Loucy (cell line): ENCODE results near the gene RETREG2.

Source experiments
- H2AFZ ChIP-seq: fragments of 200-600 bp; sonication (generic); 2 replicates; pipeline ENCODE4 v1.6.0; 2016; ENCODE audit warnings: antibody characterized with exemption, mild to moderate bottlenecking, low read length, moderate library complexity
- H3F3A ChIP-seq: fragments of 200-600 bp; 2 replicates; pipeline ENCODE4 v1.6.0; 2016; ENCODE audit warnings: antibody characterized with exemption, low read depth, mild to moderate bottlenecking
- H3K27me3 ChIP-seq: fragments of 200-600 bp; sonication (generic); 2 replicates; pipeline ENCODE4 v1.6.1; 2014; ENCODE audit warnings: low read length, mild to moderate bottlenecking; ENCODE audit not compliant: insufficient read depth, poor library complexity, severe bottlenecking
- H3K36me3 ChIP-seq: fragments of 200-600 bp; sonication (generic); 2 replicates; pipeline ENCODE4 v1.6.1; 2016; ENCODE audit warnings: low read length; ENCODE audit not compliant: insufficient read depth
- H3K4me1 ChIP-seq: fragments of 200-600 bp; sonication (generic); 2 replicates; pipeline ENCODE4 v1.5.1; 2014; ENCODE audit warnings: low read length, mild to moderate bottlenecking; ENCODE audit not compliant: insufficient read depth, poor library complexity, severe bottlenecking
- H3K4me2 ChIP-seq: fragments of 200-600 bp; sonication (generic); 2 replicates; pipeline ENCODE4 v1.6.0; 2014; ENCODE audit warnings: antibody characterized with exemption, low read length, low read depth, mild to moderate bottlenecking; ENCODE audit not compliant: poor library complexity, severe bottlenecking
- H3K4me3 ChIP-seq: fragments of 200-600 bp; sonication (generic); 2 replicates; pipeline ENCODE4 v1.5.1; 2014; ENCODE audit warnings: low read length, mild to moderate bottlenecking, mixed read lengths; ENCODE audit not compliant: poor library complexity, severe bottlenecking
- H3K79me2 ChIP-seq: fragments of 200-600 bp; sonication (generic); 2 replicates; pipeline ENCODE4 v1.6.1; 2014; ENCODE audit warnings: low read length; ENCODE audit not compliant: insufficient read depth
- H3K9ac ChIP-seq: fragments of 200-600 bp; sonication (generic); 2 replicates; pipeline ENCODE4 v1.6.0; 2014; ENCODE audit warnings: mild to moderate bottlenecking, low read depth, low read length, moderate library complexity; ENCODE audit not compliant: poor library complexity, severe bottlenecking
- H3K9me2 ChIP-seq: fragments of 200-600 bp; sonication (generic); replicated peaks from 2 replicates; pipeline ENCODE4 v1.6.1; 2016; ENCODE audit warnings: low read depth, low read length, mixed read lengths
- H3K9me3 ChIP-seq: fragments of 200-600 bp; sonication (generic); 2 replicates; pipeline ENCODE4 v1.6.1; 2014; ENCODE audit warnings: mild to moderate bottlenecking, antibody characterized with exemption, low read length, low read depth; ENCODE audit not compliant: insufficient read depth
- H4K20me1 ChIP-seq: fragments of 200-600 bp; sonication (generic); 2 replicates; pipeline ENCODE4 v1.6.0; 2014; ENCODE audit warnings: antibody characterized with exemption, low read length, mild to moderate bottlenecking; ENCODE audit not compliant: insufficient read depth, poor library complexity, severe bottlenecking
- EZH2phosphoT487 ChIP-seq: fragments of 200-600 bp; IDR thresholded peaks from 2 replicates; pipeline ENCODE4 v1.6.1; 2018; ENCODE audit warnings: antibody characterized with exemption, mild to moderate bottlenecking, moderate library complexity, borderline replicate concordance
- TF ChIP-seq, protein P1 (sequence below): fragments of 200-600 bp; sonication (generic); conservative IDR thresholded peaks from 2 replicates; pipeline ENCODE4 v1.5.1; 2014; ENCODE audit warnings: mild to moderate bottlenecking, antibody characterized with exemption, low read length

The RETREG2 gene

DNA sequence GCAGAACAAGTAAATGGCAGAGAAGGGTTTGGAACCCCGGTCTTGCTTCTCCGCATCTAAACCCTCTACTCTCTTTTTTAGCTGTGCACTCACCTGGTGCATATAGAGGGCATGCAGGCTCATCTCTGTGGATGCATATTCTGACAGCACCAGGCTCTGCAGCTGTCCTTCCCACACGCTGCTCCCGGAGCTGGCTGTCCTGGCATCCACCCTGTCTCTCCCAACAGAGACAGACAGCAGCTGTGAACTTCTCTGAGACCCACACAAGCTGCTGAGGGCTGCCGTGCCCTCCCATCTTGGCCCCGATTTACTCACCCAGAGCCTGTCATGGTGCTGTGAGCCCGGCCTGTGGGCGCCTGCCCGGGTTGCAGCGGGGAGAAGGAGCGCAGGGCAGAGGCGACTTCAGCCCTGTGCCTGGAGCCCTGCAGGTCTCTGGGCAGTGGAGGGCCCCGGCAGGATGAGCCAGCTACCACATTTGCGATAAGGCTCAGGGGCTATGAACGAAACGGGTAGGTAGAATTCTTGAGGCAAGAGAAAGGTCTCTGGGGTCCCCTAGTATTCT is 44.0 kb downstream of the RETREG2 start:
- Histone ChIP-seq H3K36me3 (peaks cover 57% of the 10 kb centered on the region; the same call in 1 of the 2 replicates), H3F3A (no peaks in the 10 kb centered on the region), H2AFZ (no peak overlapping the region), H3K9me2 (no peaks in the 10 kb centered on the region), H3K27me3 (no peaks in the 10 kb centered on the region), H3K4me1 (peaks cover 10% of the 10 kb centered on the region), H3K4me2 (no peak overlapping the region), H3K9me3 (no peaks in the 10 kb centered on the region), H3K4me3 (no peak overlapping the region), H4K20me1 (no peaks in the 10 kb centered on the region), H3K79me2 (peaks cover 2% of the 10 kb centered on the region; the same call in 1 of the 2 replicates), H3K9ac (no peak overlapping the region)
- TF ChIP-seq EZH2phosphoT487 = no peak
- TF ChIP-seq, protein P1, sequence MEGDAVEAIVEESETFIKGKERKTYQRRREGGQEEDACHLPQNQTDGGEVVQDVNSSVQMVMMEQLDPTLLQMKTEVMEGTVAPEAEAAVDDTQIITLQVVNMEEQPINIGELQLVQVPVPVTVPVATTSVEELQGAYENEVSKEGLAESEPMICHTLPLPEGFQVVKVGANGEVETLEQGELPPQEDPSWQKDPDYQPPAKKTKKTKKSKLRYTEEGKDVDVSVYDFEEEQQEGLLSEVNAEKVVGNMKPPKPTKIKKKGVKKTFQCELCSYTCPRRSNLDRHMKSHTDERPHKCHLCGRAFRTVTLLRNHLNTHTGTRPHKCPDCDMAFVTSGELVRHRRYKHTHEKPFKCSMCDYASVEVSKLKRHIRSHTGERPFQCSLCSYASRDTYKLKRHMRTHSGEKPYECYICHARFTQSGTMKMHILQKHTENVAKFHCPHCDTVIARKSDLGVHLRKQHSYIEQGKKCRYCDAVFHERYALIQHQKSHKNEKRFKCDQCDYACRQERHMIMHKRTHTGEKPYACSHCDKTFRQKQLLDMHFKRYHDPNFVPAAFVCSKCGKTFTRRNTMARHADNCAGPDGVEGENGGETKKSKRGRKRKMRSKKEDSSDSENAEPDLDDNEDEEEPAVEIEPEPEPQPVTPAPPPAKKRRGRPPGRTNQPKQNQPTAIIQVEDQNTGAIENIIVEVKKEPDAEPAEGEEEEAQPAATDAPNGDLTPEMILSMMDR = no peak

DNA sequence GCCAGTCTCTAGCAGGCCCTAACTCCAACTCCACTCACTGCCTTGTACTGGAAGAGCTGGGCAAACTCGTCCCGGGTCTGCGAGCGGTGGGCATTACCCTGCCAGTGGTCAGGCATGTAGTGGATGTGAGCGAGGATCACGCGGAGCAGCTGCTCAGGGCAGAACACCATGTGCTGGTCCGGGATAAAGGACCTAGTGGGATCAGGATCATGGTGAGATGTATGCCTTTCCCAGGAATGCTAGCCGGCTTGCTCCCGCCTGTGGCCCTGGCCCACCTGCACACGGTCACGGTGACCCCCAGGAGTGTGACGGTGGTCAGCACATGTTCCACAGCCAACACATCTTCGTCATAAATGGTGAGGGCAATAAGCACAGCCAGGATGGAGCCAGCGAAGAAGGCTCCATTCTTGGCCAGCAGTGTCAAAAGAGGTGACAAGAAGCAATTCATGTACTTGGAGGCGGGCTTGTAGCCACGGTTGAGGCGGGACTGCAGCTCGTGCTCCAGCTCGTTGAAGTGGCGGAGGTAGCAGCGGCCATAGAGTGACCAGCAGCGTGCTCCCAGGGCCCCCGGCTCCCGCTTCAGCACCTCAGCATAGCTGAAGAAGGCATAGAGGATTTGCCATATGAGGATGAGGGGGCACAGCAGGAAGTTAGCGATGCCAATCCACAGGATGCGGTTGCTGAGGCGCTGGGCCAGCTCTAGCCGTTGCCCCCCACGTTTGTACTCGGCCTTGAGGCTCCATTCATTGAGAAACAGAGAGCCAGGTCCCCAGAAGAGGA is 45.9 kb downstream of the RETREG2 start:
- H3K9me3 ChIP-seq = no peaks in the 10 kb centered on the region
- no peak overlapping the region for H3K9ac ChIP-seq
- H3K36me3 ChIP-seq = peaks cover 57% of the 10 kb centered on the region; the same call in 1 of the 2 replicates
- no peak for TF ChIP-seq EZH2phosphoT487
- TF ChIP-seq, protein P1 = no peak
- no peaks in the 10 kb centered on the region for H3K9me2 ChIP-seq
- peaks cover 10% of the 10 kb centered on the region for H3K4me1 ChIP-seq
- H3K27me3 ChIP-seq = no peaks in the 10 kb centered on the region
- peaks cover 13% of the 10 kb centered on the region for H4K20me1 ChIP-seq
- no peak overlapping the region for H3K4me3 ChIP-seq
- H3K4me2 ChIP-seq = no peak overlapping the region
- H3F3A ChIP-seq = no peaks in the 10 kb centered on the region
- H3K79me2 ChIP-seq = peaks cover 22% of the 10 kb centered on the region
- H2AFZ ChIP-seq = no peak overlapping the region

DNA sequence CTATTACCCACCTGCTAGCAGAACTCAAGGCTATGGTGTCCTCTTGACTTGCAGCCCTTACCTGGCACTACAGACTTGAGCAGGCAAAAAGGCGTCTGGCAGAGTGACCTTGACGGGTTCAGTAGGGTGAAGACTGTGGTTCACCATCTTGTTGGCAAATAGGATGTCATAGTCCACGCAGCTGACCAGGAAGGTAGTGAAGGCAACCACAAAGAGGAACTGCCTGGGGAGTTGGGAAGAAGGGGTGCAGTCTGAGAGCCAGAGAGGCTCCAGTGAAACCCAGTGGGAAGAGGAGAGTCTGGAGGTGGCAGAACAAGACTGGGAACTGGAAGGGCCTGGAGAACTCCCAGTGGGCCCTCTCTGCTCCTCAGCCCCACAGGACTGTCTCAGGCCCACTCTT is 47.3 kb downstream of the RETREG2 start:
- H2AFZ ChIP-seq = no peak overlapping the region
- H3K9me3 ChIP-seq = no peaks in the 10 kb centered on the region
- peaks cover 55% of the 10 kb centered on the region; the same call in 1 of the 2 replicates for H3K36me3 ChIP-seq
- no peaks in the 10 kb centered on the region for H3K27me3 ChIP-seq
- no peak overlapping the region for H3K4me2 ChIP-seq
- H3K4me3 ChIP-seq = no peak overlapping the region
- peaks cover 13% of the 10 kb centered on the region for H4K20me1 ChIP-seq
- no peaks in the 10 kb centered on the region for H3K9me2 ChIP-seq
- TF ChIP-seq, protein P1 = no peak
- TF ChIP-seq EZH2phosphoT487 = no peak
- peaks cover 28% of the 10 kb centered on the region for H3K79me2 ChIP-seq
- peaks cover 10% of the 10 kb centered on the region for H3K4me1 ChIP-seq
- H3F3A ChIP-seq = no peaks in the 10 kb centered on the region
- no peak overlapping the region for H3K9ac ChIP-seq
